ENCODE results near the gene RAB1B. TPM values are rescaled to one million over a fixed set of nuclear protein-coding genes. Genes with fewer than 3 reads are reported as not detected.

The RAB1B gene
- total RNA-seq, 4 donors from 2014 or later: 40.6 to 146 (median 94.6) TPM

DNA sequence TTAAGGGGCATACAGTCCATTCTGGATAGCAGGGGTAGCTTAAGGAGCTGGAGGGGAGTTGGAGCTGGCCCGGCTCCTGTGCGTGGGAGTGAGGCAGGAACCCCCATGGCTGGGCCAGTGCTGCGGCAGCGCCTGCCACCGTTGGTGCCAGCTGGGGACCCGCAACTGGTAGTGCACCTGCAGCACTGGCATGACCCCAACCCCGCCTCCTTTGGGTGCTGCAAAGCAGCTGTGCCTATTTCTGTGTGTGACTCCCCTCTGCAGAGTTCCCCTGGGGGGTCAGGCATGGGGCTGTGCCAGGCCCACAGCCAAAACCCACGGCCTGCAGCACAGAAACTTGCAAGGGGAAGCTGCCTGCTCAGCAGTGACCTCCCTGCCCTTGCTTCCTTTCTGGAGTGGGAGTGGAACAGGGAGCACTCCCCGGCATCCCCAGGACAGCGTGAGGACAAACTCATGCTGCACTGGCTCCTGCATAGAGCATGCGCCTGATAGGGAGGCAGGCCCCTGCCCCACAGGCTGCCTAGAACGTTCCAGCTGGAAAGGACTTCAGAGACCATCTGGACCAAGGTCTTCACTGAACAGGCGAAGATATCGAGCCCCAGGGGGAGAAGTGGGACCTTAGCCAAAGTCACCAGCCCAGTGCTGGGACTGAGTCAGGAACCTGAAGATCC is 26.2 kb upstream of the RAB1B start:
- no peak for DNase-seq
- no peaks in the 10 kb centered on the region for H3K4me1 ChIP-seq
- no peaks in the 10 kb centered on the region for H3K27me3 ChIP-seq
- no peaks in the 10 kb centered on the region for H3K36me3 ChIP-seq
- intact Hi-C loops (cut with DNase I; ENCODE audit: low total_unique reads): no loop called here
- H3K4me3 ChIP-seq: no peak overlapping the region
- no peak overlapping the region for H3K27ac ChIP-seq
- no peaks in the 10 kb centered on the region for H3K9me3 ChIP-seq
- TF ChIP-seq POLR2A (IDR thresholded peaks at IDR 0.05): no peak
- TF ChIP-seq, protein P1, sequence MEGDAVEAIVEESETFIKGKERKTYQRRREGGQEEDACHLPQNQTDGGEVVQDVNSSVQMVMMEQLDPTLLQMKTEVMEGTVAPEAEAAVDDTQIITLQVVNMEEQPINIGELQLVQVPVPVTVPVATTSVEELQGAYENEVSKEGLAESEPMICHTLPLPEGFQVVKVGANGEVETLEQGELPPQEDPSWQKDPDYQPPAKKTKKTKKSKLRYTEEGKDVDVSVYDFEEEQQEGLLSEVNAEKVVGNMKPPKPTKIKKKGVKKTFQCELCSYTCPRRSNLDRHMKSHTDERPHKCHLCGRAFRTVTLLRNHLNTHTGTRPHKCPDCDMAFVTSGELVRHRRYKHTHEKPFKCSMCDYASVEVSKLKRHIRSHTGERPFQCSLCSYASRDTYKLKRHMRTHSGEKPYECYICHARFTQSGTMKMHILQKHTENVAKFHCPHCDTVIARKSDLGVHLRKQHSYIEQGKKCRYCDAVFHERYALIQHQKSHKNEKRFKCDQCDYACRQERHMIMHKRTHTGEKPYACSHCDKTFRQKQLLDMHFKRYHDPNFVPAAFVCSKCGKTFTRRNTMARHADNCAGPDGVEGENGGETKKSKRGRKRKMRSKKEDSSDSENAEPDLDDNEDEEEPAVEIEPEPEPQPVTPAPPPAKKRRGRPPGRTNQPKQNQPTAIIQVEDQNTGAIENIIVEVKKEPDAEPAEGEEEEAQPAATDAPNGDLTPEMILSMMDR (IDR thresholded peaks at IDR 0.05): no peak

GRCh38 chr11:66243782-66244535 is 24.5 kb upstream of the RAB1B start:
- intact Hi-C loops (cut with DNase I; ENCODE audit: low total_unique reads): no loop called here
- Histone ChIP-seq H3K27ac (no peak overlapping the region), H3K4me3 (no peak overlapping the region), H3K9me3 (no peaks in the 10 kb centered on the region), H3K36me3 (no peaks in the 10 kb centered on the region), H3K27me3 (no peaks in the 10 kb centered on the region), H3K4me1 (no peaks in the 10 kb centered on the region)
- TF ChIP-seq, protein P1 (IDR thresholded peaks at IDR 0.05): no peak
- TF ChIP-seq POLR2A (IDR thresholded peaks at IDR 0.05): no peak
- no peak for DNase-seq

DNA sequence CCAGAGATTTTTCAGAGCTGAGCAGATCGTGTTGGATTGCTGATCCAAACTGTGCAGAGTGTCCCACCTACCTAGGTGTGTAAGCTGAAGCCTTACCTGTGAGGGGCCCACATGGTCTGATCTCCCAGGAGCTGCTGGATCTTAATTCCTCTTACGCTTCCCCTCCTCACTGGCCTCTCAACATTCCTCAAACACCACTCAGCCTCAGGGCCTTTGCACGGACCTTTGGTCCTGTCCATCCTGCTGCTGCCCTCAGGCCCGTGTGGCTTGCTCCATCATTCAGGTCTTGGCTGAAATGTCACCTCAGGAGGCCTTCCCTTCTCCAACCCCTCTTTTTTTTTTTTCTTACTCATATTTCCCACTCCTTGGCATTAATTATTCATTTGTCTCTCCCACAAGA is 21.1 kb upstream of the RAB1B start:
- H3K27me3 ChIP-seq: no peaks in the 10 kb centered on the region
- DNase-seq: no peak
- no peak overlapping the region for H3K27ac ChIP-seq
- no peaks in the 10 kb centered on the region for H3K4me1 ChIP-seq
- H3K36me3 ChIP-seq: no peaks in the 10 kb centered on the region
- TF ChIP-seq, protein P1 (IDR thresholded peaks at IDR 0.05): no peak
- TF ChIP-seq POLR2A (IDR thresholded peaks at IDR 0.05): no peak
- H3K4me3 ChIP-seq: no peak overlapping the region
- no peaks in the 10 kb centered on the region for H3K9me3 ChIP-seq
- intact Hi-C loops (cut with DNase I; ENCODE audit: low total_unique reads): no loop called here

DNA sequence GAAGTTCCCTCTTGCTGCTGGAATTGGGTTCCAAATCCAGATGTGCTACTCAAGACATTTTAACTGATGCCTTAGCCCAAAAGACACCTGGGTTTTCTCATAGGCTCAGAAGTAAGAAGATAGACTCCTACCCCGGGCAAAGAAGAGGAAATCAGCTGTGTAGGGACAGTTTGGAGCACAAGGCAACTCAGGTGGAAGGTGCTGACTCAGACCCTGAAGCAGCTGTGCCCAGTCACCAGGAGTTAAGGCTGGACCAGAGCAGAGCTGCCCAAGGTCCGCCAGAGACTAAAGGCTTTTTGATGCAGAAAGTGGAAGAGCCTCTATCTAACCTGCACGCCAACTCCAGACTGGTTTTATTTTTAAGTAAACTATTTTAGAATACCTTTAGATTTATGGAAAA is 20.6 kb upstream of the RAB1B start:
- no peak for DNase-seq
- H3K36me3 ChIP-seq: no peaks in the 10 kb centered on the region
- no peak overlapping the region for H3K4me3 ChIP-seq
- H3K27ac ChIP-seq: no peak overlapping the region
- no peaks in the 10 kb centered on the region for H3K9me3 ChIP-seq
- TF ChIP-seq, protein P1 (IDR thresholded peaks at IDR 0.05): no peak
- TF ChIP-seq POLR2A (IDR thresholded peaks at IDR 0.05): no peak
- H3K4me1 ChIP-seq: no peaks in the 10 kb centered on the region
- H3K27me3 ChIP-seq: no peaks in the 10 kb centered on the region
- intact Hi-C loops (cut with DNase I; ENCODE audit: low total_unique reads): no loop called here

- Histone ChIP-seq H3K4me3 (no peak overlapping the region), H3K27ac (no peak overlapping the region), H3K4me1 (no peaks in the 10 kb centered on the region), H3K9me3 (no peaks in the 10 kb centered on the region), H3K36me3 (no peaks in the 10 kb centered on the region), H3K27me3 (no peaks in the 10 kb centered on the region)
- DNase-seq: no peak
- TF ChIP-seq POLR2A (IDR thresholded peaks at IDR 0.05): no peak
- TF ChIP-seq, protein P1 (IDR thresholded peaks at IDR 0.05): no peak
- intact Hi-C loops (cut with DNase I; ENCODE audit: low total_unique reads): no loop called here
Observed at GRCh38 chr11:66248903-66249302, 19.5 kb upstream of the RAB1B start.

All from uterus (tissue), 4 donors.